GM18520 (cell line): ENCODE data around the gene ZSCAN20.

Experiments
- ATAC-seq: cut with Tn5 transposase; IDR thresholded peaks from one replicate; pipeline ENCODE4 v1.9.1; 2021; ENCODE audit not compliant: unreplicated experiment

ZSCAN20 gene

DNA sequence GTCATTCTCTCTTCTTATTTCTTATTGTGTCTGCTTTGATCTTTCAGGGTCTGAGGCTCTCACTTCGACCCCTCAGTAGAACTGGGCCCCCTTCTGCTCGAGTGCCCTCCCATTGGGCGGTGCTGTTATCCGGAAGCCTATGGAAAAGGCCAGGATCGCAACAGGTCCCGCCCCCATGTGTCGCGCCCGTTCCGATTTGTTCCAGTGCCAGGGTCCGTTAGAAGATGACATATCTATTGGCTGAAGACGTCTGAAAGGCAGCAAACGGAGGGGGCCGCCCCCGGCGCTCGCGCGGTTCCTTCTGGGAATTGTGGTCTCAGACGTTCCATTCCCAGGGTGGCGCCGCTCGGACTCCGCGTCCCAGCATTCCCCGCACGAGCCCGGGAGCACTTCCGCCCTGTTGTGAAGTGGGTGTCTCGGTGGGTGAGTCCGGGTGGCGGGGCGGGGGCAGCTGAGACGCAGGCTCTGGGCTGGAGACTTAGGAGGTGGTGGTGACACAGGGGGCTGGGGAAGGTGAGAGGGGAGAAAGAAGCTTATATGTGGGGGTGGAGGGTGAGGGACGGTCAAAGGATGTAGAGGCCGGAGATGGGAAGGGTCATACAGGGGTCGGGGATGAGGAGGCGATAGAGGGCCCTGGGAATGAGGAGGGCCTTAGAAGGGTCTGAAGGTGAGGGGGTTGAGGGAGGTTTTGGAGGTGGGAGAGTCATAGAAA lies at the start of gene ZSCAN20:
Gene ZSCAN20, plus strand, starts transcription at position 377 of the 712 bp plus-strand sequence. CDS start 6,644 bp downstream, outside the sequence.
- ATAC-seq = peak; percentile 87

DNA sequence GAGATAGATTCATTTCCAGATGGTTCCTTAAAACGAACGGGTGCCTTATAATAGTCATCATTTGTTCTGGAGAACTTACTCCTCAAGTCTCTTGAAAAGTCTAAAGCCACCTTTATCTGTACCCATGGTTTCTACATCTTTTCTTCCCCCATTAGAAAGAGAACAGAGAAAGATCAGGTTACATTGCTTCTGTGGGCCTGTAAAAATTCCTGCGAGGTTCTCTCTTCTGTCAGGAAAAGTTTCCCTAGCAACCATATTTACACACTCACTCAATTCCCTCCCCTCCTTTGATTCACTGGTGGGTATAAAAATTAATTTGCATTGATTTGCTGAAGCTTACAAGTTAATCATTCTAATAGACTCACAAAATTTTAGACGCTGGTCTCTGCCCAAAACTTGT lies 48.2 kb upstream of the ZSCAN20 start:
- ATAC-seq = no peak

DNA sequence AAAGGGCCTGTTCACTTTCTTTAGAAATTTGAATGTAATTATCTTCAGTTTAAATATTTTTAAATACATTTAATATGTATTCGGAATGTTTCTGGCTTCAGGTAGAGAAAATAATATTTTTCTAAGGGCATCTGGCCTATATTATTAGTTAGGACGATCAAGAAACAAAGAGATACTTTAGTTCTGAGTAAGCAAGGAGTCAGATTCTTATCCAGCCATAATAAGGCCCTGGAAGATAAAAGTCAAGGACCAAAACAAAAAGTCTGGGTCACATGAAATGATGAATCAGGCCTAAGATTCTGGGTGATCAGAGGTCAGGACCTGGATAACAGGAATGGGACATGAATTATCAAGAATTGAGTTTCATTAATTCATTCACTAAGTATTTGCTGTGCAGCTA lies 47.8 kb upstream of the ZSCAN20 start:
- ATAC-seq = no peak

DNA sequence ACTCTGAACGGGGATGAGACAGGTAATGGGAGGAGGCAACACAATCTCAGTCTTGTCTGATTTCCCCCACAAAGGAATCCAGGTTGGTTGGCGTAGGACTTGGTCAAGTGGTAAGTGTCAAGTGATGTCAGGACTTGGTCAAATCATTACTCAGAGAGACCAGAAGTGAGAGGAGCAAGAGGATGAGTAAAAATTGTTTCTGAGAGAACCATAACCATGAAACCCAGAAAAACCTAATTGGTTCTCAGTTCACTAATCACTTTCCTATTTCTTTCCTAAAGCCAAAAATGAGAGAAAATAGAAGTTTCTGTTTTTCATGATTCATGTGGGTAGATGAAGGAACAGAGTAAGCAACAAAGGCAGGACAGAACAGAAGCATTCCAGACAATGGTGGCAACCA lies 46.5 kb upstream of the ZSCAN20 start:
- ATAC-seq = no peak

DNA sequence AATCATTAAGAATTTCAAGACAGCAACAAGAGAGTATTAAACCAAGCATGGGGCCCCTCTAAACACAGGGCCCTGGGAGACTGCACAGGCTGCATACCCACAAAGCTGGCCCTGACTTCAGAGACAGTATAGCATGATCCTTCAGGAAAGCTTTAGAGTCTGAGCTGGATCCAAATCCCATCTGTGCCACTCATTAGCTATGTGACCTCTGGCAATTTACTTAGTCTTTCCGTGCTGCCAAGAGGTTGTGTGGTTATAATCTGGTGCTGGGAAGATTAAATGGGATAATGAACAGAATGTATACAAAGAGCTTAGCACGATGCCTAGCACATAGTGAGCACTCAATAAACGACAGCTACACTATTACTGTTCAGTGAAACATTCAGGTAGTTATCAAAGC lies 45.5 kb upstream of the ZSCAN20 start:
- ATAC-seq = no peak

DNA sequence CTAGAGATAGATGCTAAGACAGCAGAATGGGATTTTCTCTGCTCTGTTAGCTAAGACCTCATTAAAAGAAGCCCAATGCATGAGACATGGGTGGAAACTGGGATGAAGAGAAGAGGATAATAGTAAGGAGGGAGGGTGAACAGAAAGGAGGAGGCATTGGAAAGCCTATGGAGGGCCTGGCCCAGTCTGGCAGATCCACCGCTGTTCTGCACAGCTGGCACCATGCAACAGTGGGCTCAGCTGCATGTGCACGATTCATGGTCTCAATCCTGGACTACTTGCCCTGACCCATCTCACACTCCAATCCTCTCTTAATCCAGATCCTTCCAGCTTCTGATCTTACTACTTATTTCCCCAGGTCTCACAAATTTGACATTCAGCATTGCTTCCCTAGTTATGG lies 43.8 kb upstream of the ZSCAN20 start:
- ATAC-seq = no peak

DNA sequence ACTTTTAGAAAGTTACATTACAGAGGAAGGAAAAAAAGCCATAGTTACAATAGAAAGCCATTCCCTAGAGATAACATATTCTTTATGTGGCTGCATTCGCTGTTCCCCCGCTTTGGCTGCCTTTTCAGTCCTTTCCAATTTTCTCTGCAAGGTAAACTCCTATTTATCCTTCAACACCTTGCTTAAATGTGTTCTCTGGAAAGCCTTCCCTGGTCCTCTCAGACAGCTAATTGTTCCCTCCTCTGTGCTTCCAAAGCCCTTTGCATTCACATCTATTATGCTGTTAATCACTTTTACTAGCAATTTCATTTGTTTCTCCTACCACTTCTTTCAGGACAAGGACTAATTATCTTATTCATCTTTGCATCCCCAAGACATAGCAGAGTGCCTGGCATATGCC lies 43.1 kb upstream of the ZSCAN20 start:
- ATAC-seq = no peak

DNA sequence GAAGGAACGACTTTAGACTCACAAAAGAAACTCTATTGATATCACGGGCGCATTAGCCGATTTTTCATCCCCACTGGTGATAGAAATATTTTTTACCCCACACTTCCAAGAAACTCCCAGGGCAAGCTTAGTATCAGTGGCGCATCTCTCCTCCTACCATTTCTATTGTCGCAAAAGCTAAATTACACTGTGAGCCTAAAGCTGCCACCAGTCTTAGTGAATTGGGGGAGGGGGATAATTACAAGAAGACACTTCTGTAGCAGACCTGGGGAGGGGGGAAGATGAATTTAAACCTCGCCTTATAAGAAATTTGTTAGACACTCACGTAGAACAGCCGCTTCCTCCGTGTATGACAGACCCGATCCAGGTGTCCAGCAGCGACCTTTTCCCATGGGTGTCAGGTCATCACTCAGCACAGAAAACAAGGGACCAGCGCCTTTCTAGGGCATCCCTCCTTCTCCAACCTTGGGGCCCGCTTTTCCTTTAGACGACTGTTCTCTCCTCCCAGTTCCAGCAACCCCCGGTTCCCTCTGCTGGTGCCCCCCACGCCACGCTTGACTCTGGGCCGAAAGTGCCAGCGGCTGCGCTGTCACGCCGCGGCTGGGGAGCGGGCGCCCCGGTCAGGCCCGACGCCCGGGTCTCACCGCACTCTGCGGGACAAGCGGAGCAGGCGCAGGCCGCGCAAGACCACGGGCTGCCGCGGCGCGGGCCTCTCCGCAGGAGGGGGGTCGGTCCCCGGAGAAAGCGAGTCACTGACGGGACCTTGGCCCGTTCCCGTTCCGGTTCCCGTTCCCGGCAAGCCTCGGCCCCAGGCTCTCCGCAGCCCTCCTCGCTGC lies 42.4 kb upstream of the ZSCAN20 start:
- ATAC-seq = no peak

DNA sequence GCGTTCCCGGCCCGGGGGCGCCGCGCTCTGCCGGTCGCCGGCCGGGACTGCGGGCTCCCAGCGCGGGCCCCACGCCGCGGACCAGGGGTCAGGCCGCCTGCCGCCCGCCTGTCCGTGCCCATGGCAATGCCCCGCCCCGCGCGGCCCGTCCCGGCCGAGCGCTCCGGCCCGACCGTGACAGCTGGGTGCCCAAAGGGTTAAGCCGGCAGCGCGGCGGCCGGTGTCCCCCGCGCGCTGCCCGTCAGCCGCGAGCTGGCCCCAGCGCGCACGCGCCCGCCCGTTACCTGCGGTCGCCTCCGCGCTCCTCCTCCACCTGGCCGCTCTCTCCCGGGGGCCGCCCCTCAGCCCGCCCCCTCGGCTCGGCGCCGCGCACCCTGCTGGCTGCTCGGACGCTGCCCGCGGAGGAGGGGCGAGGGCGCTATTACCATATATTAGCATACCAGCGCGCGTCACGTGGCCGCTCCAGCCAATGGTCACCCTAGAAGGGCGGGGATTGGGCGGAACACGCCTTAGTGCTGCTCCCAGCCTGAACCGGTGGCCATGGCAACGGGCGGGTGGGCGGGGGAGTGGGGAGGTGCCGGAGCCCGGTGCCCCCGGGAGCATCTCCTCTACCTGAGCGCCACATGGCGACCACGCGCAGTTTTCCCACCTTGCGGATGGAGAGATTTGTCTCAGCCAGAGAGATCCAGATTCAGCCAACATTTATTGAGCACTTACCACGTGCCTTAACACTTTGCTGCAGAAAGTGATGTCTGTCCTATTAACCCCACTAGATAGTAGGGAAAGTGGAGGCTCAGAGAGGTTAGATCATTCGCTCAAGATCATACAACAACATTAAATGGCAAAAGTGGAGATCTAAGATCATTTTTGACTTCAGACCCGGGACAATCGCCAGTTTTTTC lies 41.5 kb upstream of the ZSCAN20 start, which contains the start of gene PHC2:
Gene PHC2, minus strand, starts transcription at position 404 of the 902 bp plus-strand sequence. CDS start 55,556 bp downstream, outside the sequence.
- peak; percentile 86 for ATAC-seq

DNA sequence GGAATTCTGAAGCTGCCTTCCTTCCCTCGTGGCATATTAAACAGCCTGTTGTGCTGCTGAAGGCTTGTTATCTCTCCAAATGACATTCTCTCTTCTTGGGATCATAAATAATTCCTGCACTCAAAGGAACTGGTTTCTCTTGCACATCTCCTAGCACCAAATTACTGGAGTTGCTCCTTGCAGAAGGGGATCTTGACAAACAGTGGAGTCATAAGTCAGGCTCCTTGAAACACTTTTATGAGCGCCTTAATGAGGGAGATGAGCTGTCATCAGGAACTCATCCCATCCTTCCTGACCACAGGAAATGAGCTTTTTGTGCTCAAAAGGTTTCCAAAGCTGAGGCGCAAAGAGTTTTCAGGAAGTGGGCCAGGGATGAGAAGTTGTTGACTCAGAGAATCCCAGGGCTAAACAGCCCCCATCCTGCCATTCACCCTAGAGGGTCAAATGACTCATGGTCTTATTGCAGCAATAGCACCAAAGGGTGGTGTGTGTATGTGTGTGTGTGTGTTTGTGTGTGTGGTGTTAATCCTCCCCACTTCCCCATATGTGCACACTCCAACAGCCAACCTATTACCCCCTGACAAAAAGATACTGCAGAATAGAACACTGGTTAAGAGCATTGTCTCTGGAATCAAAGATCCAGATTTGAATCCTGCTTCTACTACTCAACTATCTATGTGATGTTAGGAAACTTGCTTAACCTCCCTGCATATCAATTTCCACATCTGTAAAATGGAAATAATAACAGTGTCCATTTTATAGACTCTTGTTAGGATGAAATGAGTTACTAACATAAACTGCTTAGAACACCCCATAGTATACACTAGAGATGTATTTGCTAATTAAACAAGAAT lies 38.7 kb upstream of the ZSCAN20 start:
- ATAC-seq = no peak

DNA sequence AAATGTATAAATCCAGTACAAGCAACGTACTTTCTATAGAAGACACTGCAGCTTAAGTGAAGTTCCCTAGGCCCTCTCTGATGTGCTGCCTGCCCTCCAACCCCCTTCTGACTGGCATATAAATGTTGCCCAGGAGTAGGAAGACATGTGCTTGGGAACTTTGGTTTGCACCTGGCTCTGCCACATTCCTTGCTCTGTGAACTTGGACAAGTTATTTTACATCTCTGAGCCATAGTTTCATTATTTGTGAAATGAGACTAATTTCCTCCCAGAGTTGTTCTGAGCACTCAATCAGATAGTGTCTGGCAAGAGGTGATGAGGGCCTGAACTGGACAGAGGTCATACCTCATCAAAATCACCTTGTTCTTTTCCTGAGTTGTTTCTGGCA lies 38.1 kb upstream of the ZSCAN20 start:
- no peak for ATAC-seq

DNA sequence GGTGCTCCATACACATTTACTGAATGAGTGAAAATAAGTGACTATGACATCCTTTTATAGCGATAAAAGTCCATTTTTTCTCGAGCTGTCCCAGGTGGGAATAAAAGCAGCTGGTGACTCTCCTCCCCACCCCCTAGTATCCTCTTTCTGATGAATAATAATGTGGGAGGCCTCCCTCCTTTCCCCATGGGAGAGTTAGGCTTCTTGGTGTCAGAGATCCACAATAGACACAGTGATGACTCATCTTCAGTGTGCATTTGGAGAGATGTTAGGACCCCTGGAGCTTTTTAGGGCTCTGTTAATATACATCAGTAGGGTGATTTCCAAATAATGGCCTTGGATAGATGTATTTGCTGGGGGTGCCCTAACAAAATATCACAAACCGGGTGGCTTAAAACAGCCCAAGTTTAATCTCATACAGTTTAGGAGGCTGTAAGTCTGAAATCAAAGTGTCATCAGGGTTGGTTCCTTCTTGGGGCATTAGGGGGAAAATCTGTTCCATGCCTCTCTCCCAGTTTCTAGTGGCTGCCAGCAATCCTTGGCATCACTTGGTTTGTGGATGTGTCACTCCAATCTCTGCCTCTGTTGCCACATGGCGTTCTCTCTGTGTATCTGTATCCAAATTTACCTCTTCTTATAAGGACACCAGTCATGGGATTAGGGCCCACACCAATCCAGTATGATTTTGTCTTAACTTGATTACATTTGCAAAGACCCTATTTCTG lies 37.2 kb upstream of the ZSCAN20 start:
- no peak for ATAC-seq

DNA sequence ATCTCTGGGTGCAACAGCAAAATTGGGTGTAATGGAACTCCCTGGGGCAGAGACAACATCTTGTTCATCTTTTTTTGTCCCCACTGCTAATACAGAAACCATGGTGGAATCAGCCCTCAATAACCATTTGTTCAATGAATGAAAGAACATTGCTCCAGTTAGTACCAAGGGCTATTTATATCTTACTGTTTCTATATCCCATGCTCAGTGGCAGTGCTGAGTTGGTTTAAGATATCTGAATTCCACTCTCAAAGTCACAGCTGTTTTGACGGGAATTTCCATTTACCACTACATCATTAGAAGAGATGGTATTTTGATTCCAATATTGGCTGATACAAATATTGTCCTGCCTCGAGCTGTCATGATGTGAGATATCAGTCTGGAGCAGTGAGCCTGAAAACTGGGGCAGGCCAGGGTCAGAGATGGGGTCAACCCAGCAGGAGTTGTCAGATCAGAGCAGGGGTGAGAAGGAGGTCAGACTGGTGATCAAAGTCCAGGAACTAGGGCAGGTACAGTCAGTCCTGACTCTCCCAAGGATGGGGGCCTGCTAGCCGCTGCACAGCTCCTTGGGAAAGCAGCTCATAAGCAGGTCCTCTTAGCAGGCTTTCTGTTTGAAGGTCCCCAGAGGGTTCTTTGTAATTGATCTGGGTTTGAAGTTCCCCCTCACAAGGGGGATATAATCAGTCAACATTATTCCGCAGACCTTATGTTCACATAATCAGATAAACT lies 35.7 kb upstream of the ZSCAN20 start:
- no peak for ATAC-seq

DNA sequence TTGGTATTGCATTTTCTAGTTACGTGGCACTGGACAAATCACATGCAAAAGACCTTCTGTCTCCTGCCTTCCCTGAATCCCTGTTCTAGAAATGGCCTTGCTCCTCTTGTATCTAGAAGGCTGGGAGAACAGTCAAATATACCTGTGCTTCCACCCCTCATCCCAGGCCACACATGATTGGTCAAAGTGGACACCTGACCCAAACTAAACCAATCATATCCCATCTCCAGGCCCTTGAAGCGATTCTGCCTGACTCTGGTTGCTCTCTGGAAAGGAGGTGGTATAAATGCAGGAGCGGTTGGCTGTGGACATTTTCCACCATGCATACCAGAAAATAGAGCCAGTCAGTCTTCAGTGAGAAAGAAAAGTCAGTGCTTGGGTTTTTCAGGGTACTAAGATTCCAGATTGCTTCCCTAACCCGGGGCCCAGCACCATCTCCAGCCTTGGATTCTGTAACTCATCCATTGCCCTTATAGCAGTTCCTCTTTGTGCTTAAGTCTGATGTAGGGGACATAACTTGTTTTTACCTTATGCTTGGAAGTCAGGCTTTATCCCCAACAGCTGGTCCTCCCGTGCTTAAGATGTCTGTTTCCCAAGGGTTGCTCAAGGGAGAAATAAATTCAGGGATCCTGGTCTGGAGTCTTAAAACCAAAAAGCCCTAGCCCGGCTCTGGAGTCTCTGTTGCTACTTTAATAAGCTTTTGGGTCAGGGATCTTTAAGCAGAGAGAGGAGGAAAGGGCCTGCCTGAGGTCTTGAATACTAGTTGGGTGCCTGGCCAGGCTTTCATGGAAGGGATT lies 33.9 kb upstream of the ZSCAN20 start:
- no peak for ATAC-seq

DNA sequence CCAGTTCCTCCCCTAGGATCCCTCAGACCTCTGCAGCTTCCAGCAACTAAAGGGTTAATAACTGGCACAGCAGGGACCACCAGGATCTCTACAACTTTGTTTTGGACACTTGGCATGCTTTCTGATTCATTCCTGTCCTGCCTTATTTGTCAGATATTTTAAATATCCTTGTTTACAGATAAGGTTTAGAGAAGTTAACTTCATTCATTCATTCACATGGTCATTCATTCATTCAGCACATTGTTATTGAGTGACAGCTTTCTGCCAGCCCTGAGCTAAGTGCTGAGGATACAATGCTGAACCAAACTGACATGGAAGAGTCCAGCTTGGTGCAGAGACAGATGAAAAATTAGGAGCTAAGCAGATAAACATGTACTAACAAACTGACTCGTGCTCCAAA lies 32.8 kb upstream of the ZSCAN20 start:
- no peak for ATAC-seq

DNA sequence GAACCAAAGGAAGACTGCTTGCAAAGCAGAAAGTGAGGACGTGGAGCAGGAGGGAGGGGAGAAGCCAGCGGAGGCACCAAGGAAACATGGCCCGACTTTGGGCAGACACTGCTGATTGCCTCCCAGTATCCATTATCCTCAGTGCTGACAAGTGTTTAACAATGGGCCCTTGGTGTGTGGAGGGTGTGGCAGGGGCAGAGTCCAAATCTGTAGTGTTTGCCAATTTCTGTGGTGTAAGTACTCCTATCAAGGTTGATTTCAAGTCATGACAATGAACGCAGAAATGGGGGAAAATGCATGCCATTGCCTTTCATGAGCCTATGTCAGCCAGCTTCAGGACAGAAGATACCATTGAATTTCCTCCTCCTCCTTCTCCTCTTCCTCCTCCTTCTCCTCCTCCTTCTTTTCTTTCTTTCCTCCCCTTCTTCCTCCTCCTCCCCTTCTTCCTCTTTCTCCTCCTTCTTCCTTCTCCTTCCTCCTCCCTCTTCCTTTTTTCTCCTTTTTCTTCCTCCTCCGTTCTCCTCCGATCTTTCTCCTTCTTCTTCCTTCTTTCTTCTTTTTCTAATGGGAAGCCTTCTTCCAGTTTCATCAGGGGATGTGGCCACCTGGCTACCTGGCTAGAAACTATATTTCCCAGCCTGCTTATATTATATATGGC lies 31.2 kb upstream of the ZSCAN20 start:
- no peak for ATAC-seq

DNA sequence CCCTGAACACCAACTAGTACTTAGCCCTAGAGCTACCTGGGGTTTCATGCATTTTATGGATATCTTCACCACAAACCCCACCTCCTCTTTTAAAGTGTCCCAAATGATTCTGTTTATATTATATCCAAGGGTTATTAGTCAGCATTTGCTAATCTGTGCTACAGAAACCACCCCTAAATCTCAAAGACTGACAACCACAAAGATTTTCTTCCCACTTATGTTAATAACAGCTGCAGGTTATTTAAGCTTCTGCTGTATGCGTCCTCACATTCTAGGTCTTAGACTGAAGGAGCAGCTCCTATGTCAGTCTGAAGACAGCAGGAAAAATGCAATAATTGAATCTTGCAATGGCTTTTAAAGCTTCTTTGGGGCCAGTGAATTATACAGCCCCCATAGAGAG lies 30.3 kb upstream of the ZSCAN20 start:
- no peak for ATAC-seq
